CD4-positive, alpha-beta T cell treated with Interleukin-6 for 4 hours (primary cell): ENCODE results near the gene OPA3.

Source experiments
- DNase-seq: peaks from one replicate; pipeline ENCODE4 v3.0.0-alpha.2; 2020; ENCODE audit warnings: mixed read lengths

Gene OPA3

GRCh38 chr19:45597425-45598111, 13.0 kb upstream of the OPA3 start:
- no peak for DNase-seq

DNA sequence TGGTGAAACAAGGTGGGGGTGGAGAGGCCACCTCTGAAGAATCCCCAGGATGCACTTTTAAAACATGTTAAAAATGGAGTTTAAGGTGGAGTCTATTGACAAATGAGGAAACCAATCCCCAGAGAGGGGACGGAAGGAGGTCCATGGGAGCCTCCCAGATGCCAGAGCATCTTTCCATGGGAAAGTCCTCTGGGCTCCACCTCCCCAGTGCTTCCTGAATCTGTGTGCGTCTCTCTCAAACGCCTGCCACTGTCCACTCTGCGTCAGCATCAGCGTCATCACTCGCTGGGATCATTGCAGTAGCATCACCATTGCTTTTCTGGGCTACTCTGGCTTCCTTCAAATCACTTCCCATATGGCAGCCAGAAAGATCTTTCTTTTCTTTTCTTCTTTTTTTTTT, 11.2 kb upstream of the OPA3 start:
- DNase-seq, result no peak

DNA sequence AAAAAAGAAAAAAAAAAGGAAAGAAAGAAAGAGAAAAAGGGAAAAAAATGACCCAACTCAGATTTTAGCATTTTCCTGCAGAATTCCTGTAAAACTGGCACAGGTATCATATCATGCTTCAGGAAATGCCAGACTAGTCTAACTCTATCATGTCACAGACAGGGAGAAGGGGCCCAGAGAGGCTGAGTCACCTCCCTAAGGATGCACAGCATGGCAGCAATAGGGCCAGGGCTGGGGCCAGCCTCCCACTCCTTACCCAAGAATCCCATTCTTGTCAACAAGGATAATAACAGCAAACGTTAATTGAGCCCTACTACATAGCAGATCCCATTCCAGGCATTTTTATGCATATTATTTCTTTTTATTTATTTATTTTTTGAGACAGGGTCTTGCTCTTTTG, 8.9 kb upstream of the OPA3 start:
- DNase-seq, result no peak

GRCh38 chr19:45592366-45592765, 7.8 kb upstream of the OPA3 start:
- no peak for DNase-seq

GRCh38 chr19:45591638-45592005, 7.0 kb upstream of the OPA3 start:
- DNase-seq, result no peak

DNA sequence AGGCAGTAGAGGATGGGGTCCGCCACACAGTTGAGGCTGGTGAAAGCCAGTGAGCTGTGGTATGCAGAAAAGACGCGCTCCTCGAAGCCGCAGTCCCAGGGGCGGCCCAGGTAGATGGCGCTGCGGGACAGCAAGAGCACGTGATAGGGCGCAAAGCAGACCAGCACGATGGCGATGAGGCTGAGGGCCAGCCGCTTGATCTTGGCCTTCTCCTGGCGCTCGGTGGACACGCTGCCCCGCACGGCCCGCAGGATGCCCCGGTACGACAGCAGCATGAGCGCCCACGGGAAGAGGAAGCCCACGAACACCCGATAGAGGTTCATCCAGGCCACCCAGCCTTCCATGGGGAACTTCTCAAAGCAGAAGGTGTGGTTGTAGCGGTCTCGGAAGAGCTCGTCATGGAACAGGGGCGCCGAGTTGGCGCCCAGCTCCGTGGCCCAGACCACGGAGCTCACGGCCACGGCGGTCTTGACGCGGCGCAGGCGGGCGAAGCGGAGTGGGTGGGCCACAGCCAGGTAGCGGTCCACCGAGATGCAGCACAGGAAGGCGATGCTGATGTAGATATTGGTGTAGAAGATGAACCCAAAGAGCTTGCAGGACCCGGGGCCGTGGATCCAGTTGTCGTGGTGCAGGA, 6.5 kb upstream of the OPA3 start:
- peak; percentile 52 for DNase-seq

DNA sequence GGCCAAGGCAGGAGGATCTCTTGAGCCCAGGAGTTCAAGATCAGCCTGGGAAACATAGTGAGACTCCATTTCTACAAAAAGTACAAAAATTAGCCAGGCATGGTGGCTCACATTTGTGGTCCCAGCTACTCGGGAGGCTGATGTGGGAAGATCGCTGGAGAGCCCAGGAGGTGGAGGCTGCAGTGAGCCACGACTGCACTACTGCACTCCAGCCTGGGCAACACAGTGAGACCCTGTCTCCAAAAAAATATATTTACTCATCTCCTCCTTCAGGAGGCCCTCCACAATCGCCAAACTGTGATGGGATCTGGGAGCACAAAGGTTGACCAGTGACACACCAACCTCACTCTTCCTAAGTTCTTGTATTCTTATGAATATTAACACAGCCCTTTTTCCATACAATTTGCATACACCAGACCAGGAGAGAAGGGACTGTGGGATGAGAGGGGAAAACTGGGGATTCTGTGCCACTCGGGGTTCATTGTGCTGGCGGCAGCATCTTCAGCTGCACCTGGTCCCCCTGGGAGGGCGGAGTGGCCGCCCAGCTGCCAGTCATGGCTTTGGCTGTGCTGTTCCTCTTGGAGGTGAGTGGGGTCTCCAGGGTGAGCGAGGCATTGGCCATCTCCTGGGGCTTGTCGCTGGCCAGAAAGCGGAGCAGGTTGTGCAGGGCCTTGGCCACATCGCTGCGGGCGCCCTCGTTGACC, 5.8 kb upstream of the OPA3 start:
- no peak for DNase-seq

- DNase-seq, result no peak
Measured at GRCh38 chr19:45589768-45590167, 5.2 kb upstream of the OPA3 start.

DNA sequence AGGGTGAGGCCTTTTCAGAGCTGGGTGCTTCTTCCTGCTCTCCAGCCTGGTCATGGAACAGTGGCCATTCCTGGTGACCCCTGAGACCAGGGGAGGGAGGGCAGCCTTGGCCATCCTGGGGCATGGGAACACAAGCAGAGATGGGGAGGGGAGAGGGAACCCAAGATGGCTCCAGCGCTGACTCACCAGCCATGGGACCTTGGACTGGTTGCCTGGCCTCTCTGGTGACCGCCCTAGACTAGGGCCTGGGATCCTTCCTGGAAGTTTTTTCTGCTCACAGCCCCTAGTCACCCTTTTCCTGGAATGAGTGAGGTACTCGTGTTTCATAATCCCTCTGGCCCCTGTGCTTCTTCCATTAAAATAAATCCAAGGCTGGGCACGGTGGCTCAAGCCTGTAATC, 3.3 kb upstream of the OPA3 start:
- no peak for DNase-seq

- no peak for DNase-seq
Measured at GRCh38 chr19:45585158-45585577, 566 bp upstream of the OPA3 start.

DNA sequence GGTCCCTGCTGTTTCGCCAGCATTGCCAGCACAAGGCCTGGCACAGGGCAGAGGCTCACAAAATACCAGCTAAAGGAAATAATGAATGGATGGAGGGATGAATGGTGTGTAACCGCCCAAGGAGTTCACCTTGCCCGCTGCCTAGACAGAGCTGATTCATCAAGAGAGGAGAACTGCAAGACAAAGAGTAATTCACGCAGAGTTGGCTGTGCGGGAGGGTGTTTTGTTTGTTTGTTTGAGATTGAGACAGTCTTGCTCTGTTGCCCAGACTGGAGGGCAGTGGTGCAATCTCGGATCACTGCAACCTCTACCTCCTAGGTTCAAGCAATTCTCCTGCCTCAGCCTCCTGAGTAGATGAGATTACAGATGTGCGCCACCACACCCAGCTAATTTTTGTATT, 3.0 kb downstream of the OPA3 start:
- DNase-seq, result no peak

- DNase-seq, result no peak
Measured at GRCh38 chr19:45578861-45579260, 5.7 kb downstream of the OPA3 start.

- no peak for DNase-seq
Measured at GRCh38 chr19:45577111-45577905, 7.3 kb downstream of the OPA3 start.

GRCh38 chr19:45576682-45577081, 7.9 kb downstream of the OPA3 start:
- no peak for DNase-seq

GRCh38 chr19:45575216-45575615, 9.4 kb downstream of the OPA3 start:
- DNase-seq, result no peak

DNA sequence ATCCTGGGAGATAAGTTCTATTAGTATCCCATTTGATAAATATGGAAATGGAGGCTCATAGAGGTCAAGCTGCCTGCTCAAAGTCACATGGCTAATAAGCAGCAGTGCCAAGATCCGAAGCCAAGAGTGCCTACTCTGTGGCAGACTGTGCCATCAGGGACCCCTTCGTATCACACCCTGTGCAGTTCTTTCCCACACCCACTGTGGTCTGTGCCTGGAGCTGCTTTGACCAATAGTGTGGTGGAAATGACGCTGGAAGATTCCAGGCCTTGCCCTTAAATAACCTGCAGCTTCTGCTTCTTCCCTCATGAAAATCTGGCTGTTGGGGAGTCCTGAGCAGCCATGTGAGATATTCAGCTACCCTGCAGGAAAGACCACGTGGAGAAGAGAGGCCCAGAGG, 10.1 kb downstream of the OPA3 start:
- no peak for DNase-seq

DNA sequence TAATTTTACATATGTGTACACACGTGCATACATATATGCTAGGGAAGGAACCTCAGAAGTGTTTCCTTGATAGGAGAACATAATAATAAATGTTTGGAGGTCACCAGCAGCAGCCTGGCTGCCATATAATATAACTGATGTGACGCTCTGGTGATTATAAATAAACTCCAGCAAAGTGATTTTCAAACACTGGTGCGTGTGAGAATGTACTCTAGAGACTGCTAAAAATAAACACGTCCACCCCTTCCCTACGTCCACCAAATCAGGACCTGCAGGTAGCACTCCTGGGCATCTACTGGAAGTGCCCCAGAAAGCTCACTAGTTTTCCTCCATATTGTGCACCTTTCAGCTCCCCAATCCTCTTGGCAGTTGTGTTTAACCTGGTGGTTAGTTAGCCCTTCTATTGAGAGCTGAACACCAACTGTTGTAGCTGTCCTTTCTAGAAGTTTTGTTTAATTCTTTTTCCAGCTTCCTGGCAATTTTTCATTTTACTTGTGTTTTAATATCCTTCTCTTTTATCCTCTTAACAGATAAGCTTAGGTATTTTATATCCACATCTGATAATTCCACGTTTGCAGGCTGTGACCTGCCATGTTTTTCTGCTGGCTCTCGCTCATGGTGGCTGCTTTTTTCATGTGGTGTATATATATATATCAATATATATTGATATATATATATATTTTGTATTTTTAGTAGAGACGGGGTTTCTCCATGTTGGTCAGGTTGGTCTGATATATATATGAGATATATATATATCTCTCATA, 13.0 kb downstream of the OPA3 start:
- no peak for DNase-seq

DNA sequence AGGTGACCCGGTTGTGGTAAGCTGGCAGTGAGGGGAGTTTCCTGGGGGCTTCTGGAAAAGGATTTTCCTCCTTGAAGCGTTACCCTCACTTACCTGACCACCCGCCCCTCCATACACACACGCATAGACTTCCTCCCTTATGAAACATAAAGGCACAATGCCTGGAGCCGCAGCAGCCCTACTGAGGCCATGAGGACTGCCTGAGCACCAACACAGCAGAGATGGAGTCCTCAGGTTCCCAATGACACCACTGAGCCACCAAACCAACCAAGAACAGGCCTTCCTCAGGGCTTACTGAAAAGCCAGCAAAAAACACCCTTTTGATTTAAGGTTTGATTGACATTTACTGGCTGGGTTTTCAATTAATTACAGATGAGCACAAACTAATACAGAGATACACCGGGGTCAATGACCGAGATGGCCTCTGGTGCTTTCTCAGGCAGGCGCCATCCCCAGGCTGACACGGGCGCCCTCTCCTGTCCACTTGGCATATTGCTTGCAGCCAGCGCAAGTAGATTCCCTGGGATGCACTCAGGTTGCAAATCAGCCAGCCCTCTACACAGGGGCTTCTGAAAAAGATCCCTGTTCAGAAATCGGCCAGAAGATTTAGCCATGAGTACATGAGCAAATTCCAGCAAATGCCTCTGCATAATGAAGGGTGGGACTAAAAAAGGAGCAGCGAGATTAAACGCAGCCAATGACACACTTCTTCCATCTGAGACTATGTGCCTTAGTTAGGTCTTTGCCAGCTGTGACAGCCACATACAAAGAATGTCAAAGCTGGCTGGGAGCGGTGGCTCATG, 14.8 kb downstream of the OPA3 start:
- DNase-seq, result peak; percentile 66

- DNase-seq, result no peak
Measured at GRCh38 chr19:45568732-45569131, 15.9 kb downstream of the OPA3 start.

- no peak for DNase-seq
Measured at GRCh38 chr19:45567609-45568008, 17.0 kb downstream of the OPA3 start.

DNA sequence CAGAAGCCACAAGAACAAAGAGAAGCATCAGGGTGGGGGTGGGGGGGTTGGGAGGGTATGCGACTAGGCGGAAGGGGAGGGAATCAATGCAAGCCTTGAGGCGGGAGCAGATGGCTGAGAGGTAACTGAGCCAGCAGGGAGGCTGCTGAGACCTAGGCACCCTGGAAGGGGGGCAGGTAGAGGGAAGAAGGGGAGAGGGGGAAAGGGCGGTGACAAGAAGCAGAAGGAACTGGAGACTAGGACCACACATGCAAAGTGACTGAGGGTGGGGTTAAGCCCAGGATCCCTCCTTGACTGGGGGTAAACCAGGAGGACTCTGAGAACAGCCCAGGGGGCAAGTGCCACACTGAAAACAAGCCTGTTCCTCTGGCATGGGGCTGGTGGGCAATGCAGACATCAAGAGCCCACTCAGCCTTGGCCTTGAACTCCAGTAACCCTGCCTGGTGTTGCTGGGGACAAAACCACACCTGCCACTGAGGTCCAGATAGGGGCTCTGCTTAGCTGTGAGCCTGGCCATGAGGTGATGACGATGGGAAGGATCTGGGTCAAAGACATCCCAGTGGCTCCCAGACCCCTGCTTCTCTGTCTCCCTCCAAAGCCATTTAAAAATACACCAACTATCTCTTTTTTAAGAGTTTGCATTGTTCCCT, 20.3 kb downstream of the OPA3 start:
- DNase-seq, result peak; percentile 42
